ENCODE results near the gene SMOC2.

The SMOC2 gene

GRCh38 chr6:168396561-168396960 lies 44.4 kb upstream of the SMOC2 start:
- ATAC-seq (ENCODE audit: low read depth) (no peak), DNase-seq (ENCODE audit: low spot score) (no peak)
- no peaks in the 10 kb centered on the region for H3K36me3 ChIP-seq (ENCODE audit: low read depth)
- no peaks in the 10 kb centered on the region for H3K9me3 ChIP-seq (ENCODE audit: severe bottlenecking)
- no peak for TF ChIP-seq CTCF (IDR thresholded peaks at IDR 0.05; ENCODE audit: poor library complexity, severe bottlenecking)
- no peak overlapping the region for H3K27ac ChIP-seq (ENCODE audit: poor library complexity, severe bottlenecking)
- H3K4me1 ChIP-seq (ENCODE audit: insufficient read depth, poor library complexity, severe bottlenecking) = no peaks in the 10 kb centered on the region
- no peak overlapping the region for H3K4me3 ChIP-seq (ENCODE audit: severe bottlenecking)
- peaks cover 8% of the 10 kb centered on the region for H3K27me3 ChIP-seq (ENCODE audit: insufficient read depth, poor library complexity, severe bottlenecking)

- H3K9me3 ChIP-seq (ENCODE audit: severe bottlenecking) = no peaks in the 10 kb centered on the region
- ATAC-seq (ENCODE audit: low read depth) = no peak
- no peak overlapping the region for H3K27ac ChIP-seq (ENCODE audit: poor library complexity, severe bottlenecking)
- no peak for TF ChIP-seq CTCF (IDR thresholded peaks at IDR 0.05; ENCODE audit: poor library complexity, severe bottlenecking)
- no peak overlapping the region for H3K4me3 ChIP-seq (ENCODE audit: severe bottlenecking)
- no peaks in the 10 kb centered on the region for H3K4me1 ChIP-seq (ENCODE audit: insufficient read depth, poor library complexity, severe bottlenecking)
- peaks cover 8% of the 10 kb centered on the region for H3K27me3 ChIP-seq (ENCODE audit: insufficient read depth, poor library complexity, severe bottlenecking)
- DNase-seq (ENCODE audit: low spot score) = no peak
- no peaks in the 10 kb centered on the region for H3K36me3 ChIP-seq (ENCODE audit: low read depth)
Measured at GRCh38 chr6:168397012-168397411, 44.0 kb upstream of the SMOC2 start.

GRCh38 chr6:168400037-168400436 lies 40.9 kb upstream of the SMOC2 start:
- TF ChIP-seq CTCF (IDR thresholded peaks at IDR 0.05; ENCODE audit: poor library complexity, severe bottlenecking) = no peak
- H3K4me3 ChIP-seq (ENCODE audit: severe bottlenecking) = no peak overlapping the region
- no peaks in the 10 kb centered on the region for H3K9me3 ChIP-seq (ENCODE audit: severe bottlenecking)
- no peak for DNase-seq (ENCODE audit: low spot score)
- H3K27ac ChIP-seq (ENCODE audit: poor library complexity, severe bottlenecking) = no peak overlapping the region
- peaks cover 12% of the 10 kb centered on the region for H3K27me3 ChIP-seq (ENCODE audit: insufficient read depth, poor library complexity, severe bottlenecking)
- no peak for ATAC-seq (ENCODE audit: low read depth)
- H3K36me3 ChIP-seq (ENCODE audit: low read depth) = no peaks in the 10 kb centered on the region
- no peaks in the 10 kb centered on the region for H3K4me1 ChIP-seq (ENCODE audit: insufficient read depth, poor library complexity, severe bottlenecking)

- ATAC-seq (ENCODE audit: low read depth) (no peak), DNase-seq (ENCODE audit: low spot score) (peak; percentile 9)
- Histone ChIP-seq H3K4me3 (ENCODE audit: severe bottlenecking) (no peak overlapping the region), H3K27me3 (ENCODE audit: insufficient read depth, poor library complexity, severe bottlenecking) (peaks cover 8% of the 10 kb centered on the region), H3K9me3 (ENCODE audit: severe bottlenecking) (no peaks in the 10 kb centered on the region), H3K27ac (ENCODE audit: poor library complexity, severe bottlenecking) (no peak overlapping the region), H3K36me3 (ENCODE audit: low read depth) (no peaks in the 10 kb centered on the region), H3K4me1 (ENCODE audit: insufficient read depth, poor library complexity, severe bottlenecking) (no peaks in the 10 kb centered on the region)
- TF ChIP-seq CTCF (IDR thresholded peaks at IDR 0.05; ENCODE audit: poor library complexity, severe bottlenecking) = no peak
Measured at GRCh38 chr6:168403370-168404005, 37.5 kb upstream of the SMOC2 start.

- H3K4me1 ChIP-seq (ENCODE audit: insufficient read depth, poor library complexity, severe bottlenecking) = no peaks in the 10 kb centered on the region
- H3K36me3 ChIP-seq (ENCODE audit: low read depth) = no peaks in the 10 kb centered on the region
- no peak overlapping the region for H3K27ac ChIP-seq (ENCODE audit: poor library complexity, severe bottlenecking)
- TF ChIP-seq CTCF (IDR thresholded peaks at IDR 0.05; ENCODE audit: poor library complexity, severe bottlenecking) = no peak
- DNase-seq (ENCODE audit: low spot score) (no peak), ATAC-seq (ENCODE audit: low read depth) (no peak)
- H3K4me3 ChIP-seq (ENCODE audit: severe bottlenecking) = no peak overlapping the region
- peaks cover 5% of the 10 kb centered on the region for H3K27me3 ChIP-seq (ENCODE audit: insufficient read depth, poor library complexity, severe bottlenecking)
- no peaks in the 10 kb centered on the region for H3K9me3 ChIP-seq (ENCODE audit: severe bottlenecking)
Measured at GRCh38 chr6:168404560-168404959, 36.4 kb upstream of the SMOC2 start.
